Kidney epithelial cell (primary cell): ENCODE data around the gene DNAI1. TPM values are rescaled to one million over a fixed set of nuclear protein-coding genes. Genes with fewer than 3 reads are reported as not detected.

Source experiments
- DNase-seq: peaks from one replicate; pipeline ENCODE4 v3.0.0-alpha.2; 2010; ENCODE audit warnings: low read depth
- H3K27me3 ChIP-seq: 2 replicates; pipeline ENCODE4 v1.6.0; 2011; ENCODE audit warnings: low read length; ENCODE audit not compliant: control insufficient read depth, insufficient read depth
- H3K36me3 ChIP-seq: 2 replicates; pipeline ENCODE4 v1.5.1; 2011; ENCODE audit warnings: low read length; ENCODE audit not compliant: control insufficient read depth, insufficient read depth
- H3K4me3 ChIP-seq: 2 replicates; pipeline ENCODE4 v1.5.1; 2011; ENCODE audit warnings: low read depth, mild to moderate bottlenecking, control low read depth, low read length
- total RNA-seq: library from RNA; depleted of rRNA; stranded (reverse); fragments of >200 nt; gene quantifications from 2 replicates; pipeline ENCODE4 v1.2.3, GENCODE V29; 2015
- TF ChIP-seq, protein P1 (sequence below): IDR thresholded peaks from 2 replicates; pipeline ENCODE4 v1.5.1; 2011; ENCODE audit warnings: mild to moderate bottlenecking, moderate library complexity, low read length, control low read depth, inconsistent platforms; ENCODE audit not compliant: insufficient read depth, poor library complexity, severe bottlenecking

Gene DNAI1
- total RNA-seq, 1 donor from 2014 or later: not detected

DNA sequence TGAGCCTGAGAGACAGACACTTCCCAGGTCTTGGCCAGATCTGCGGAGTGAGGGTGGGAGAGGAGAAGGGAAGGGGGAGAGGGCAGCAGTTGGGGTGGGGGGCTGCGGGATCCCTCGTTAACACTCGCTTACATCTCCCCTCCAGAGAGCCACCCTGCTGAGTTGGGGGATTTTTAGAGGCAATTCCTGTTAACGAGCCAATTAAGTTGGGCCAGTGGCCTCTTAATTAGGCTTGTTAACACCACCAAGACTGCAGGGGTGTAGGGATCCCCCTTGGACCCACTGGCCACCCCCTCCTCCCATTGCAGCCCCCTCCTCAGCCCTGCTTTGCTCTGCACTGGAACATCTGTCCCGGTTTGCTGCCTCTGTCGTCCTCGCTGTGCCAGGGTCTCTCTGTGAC is 107.3 kb downstream of the DNAI1 start:
- DNase-seq: no peak
- no peaks in the 10 kb centered on the region for H3K36me3 ChIP-seq
- H3K4me3 ChIP-seq: no peak overlapping the region
- H3K27me3 ChIP-seq: peaks cover 59% of the 10 kb centered on the region
- TF ChIP-seq, protein P1, sequence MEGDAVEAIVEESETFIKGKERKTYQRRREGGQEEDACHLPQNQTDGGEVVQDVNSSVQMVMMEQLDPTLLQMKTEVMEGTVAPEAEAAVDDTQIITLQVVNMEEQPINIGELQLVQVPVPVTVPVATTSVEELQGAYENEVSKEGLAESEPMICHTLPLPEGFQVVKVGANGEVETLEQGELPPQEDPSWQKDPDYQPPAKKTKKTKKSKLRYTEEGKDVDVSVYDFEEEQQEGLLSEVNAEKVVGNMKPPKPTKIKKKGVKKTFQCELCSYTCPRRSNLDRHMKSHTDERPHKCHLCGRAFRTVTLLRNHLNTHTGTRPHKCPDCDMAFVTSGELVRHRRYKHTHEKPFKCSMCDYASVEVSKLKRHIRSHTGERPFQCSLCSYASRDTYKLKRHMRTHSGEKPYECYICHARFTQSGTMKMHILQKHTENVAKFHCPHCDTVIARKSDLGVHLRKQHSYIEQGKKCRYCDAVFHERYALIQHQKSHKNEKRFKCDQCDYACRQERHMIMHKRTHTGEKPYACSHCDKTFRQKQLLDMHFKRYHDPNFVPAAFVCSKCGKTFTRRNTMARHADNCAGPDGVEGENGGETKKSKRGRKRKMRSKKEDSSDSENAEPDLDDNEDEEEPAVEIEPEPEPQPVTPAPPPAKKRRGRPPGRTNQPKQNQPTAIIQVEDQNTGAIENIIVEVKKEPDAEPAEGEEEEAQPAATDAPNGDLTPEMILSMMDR: no peak

DNA sequence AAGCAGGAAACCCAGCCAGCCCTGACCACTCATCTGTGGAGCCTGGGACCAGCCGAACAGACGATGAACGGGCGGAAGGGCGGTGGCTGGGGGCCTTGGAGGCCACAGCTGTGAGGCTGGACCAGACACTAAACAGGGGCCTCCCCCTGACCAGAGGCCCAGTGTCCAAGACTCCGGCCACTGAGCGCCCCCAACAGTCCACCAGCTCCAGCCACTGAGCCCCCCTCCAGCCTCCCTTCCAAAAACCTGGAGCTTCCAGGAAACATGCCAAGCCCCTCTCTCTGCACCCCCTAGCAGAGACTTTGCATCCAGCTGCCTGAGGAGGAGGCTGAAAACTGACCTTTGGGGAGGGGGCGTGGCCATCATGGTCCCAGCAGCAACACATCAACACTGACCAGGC is 107.7 kb downstream of the DNAI1 start:
- DNase-seq: no peak
- H3K36me3 ChIP-seq: no peaks in the 10 kb centered on the region
- TF ChIP-seq, protein P1: no peak
- peaks cover 62% of the 10 kb centered on the region for H3K27me3 ChIP-seq
- H3K4me3 ChIP-seq: no peak overlapping the region

DNA sequence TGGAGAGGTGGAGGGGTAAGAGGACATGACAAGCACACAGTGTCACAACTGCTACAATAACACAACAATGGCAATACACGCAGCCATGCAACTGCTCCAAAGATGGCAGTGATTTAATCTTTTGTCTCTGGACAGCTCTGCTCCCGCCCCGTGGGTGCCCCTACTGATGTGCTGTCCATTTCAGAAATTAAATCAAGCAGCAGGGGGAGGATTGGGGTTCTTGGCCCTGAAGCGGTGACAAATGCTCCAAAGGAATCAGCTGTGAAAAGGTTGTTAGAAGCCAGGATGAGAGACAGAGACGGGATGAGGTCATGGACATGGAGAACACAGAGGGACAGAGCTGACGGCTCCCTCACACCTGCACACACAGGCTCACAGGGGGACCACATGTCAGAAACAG is 108.4 kb downstream of the DNAI1 start:
- peaks cover 62% of the 10 kb centered on the region for H3K27me3 ChIP-seq
- DNase-seq: no peak

DNA sequence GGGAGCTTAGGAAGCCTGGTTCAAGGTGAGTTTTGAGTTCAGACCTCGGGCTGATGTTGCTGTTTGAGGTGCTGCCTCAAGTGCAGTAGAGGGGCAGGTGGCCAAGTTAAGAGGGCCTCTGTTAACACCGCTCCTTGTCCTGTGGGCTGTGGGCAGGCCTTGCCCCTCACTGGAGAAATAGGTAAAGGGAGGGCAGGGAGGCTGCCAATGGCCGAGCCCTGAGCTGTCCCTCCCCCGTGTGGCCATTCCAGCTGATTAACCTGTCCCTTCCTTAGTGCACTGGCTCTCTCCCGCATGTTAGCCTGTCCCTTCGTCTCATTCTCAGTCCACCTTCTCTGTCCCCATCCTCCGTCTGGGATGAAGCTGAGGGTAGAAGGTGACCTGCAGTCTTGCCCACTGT is 109.5 kb downstream of the DNAI1 start:
- peaks cover 62% of the 10 kb centered on the region for H3K27me3 ChIP-seq
- H3K4me3 ChIP-seq: no peak overlapping the region
- TF ChIP-seq, protein P1: no peak
- no peak for DNase-seq
- H3K36me3 ChIP-seq: no peaks in the 10 kb centered on the region

More for the DNA sequence above, 108.4 kb downstream of the DNAI1 start:
- TF ChIP-seq, protein P1: no peak
- no peak overlapping the region for H3K4me3 ChIP-seq
- H3K36me3 ChIP-seq: no peaks in the 10 kb centered on the region

DNA sequence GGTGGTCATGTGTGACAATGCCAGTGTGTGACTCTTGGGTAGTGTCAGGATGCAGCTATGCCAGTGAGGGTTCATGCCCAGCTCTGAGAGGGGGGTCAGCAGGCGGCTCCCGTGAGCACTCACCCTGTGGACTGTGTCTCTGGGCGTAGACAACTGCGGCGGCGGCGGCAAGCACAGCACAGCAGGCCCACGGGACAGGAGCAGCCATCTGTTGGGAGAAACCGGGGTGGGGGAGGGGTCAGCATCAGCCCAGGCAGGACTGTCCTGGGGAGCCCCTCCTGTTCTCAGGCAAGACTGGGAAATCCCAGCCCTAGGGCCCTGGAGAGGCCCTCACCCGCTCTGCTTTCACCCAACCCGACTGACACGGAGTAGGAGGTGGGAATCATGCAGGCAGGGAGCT is 110.2 kb downstream of the DNAI1 start:
- no peak for DNase-seq
- TF ChIP-seq, protein P1: no peak
- Histone ChIP-seq H3K27me3 (peaks cover 65% of the 10 kb centered on the region), H3K36me3 (no peaks in the 10 kb centered on the region), H3K4me3 (no peak overlapping the region)

DNA sequence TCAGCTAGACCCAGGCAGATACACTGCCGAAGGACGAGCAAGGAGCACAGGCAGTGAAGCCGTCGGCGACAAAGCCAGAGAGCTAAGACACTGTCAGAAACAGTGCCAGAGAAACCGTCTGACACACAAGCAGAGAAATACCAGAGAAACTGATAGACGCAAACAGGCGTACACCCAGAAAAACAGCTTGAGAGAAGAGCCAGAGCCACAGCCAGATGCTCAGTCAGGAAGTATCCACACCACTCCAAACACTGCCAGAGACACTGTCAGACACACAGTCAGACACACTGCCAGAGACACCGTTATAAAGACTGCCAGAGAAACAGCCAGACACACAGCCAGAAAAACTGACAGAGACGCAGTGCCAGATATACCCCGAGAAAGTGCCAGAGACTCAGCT is 111.8 kb downstream of the DNAI1 start:
- TF ChIP-seq, protein P1: no peak

More for the DNA sequence above, 111.8 kb downstream of the DNAI1 start:
- DNase-seq: no peak
- Histone ChIP-seq H3K36me3 (no peaks in the 10 kb centered on the region), H3K4me3 (no peak overlapping the region), H3K27me3 (peaks cover 74% of the 10 kb centered on the region)
